MCF 10A (cell line): ENCODE measurements around the gene RIC8B. TPM values are rescaled to one million over a fixed set of nuclear protein-coding genes. Genes with fewer than 3 reads are reported as not detected.

ENCODE experiments used
- BruUV-seq: library from RNA; stranded (reverse); fragments of 400-500 nt; replicated peaks from 2 replicates; lab custom pipeline; 2021; lab: Mats Ljungman, UMichigan
- CTCF ChIA-PET: fragments of 300-600 bp; sonication (Branson Sonifier 250); formaldehyde crosslinking; extraction: SDS; loops from one replicate; lab custom pipeline; 2021; ENCODE audit warnings: antibody characterized with exemption, inconsistent platforms; lab: Yijun Ruan, JAX
- POLR2A ChIA-PET: fragments of 300-600, 350-650 bp; sonication (Branson Sonifier 250); formaldehyde crosslinking; extraction: SDS; loops from one replicate; lab custom pipeline; 2020; ENCODE audit warnings: antibody characterized with exemption, inconsistent platforms; lab: Yijun Ruan, JAX
- DNase-seq: peaks from one replicate; pipeline ENCODE4 v3.0.0-alpha.2; 2018; ENCODE audit not compliant: unreplicated experiment
- H3K27ac Mint-ChIP-seq: one replicate; pipeline ENCODE4 v1.8.0; 2022; ENCODE audit warnings: mild to moderate bottlenecking, low read depth, mixed read lengths; ENCODE audit not compliant: unreplicated experiment
- H3K27me3 Mint-ChIP-seq: one replicate; pipeline ENCODE4 v1.8.0; 2022; ENCODE audit warnings: mixed read lengths; ENCODE audit not compliant: insufficient read depth, unreplicated experiment
- H3K36me3 Mint-ChIP-seq: one replicate; pipeline ENCODE4 v1.8.0; 2022; ENCODE audit warnings: mild to moderate bottlenecking, moderate library complexity, mixed read lengths; ENCODE audit not compliant: insufficient read depth, unreplicated experiment
- H3K4me1 Mint-ChIP-seq: one replicate; pipeline ENCODE4 v1.8.0; 2022; ENCODE audit warnings: mixed read lengths; ENCODE audit not compliant: insufficient read depth, unreplicated experiment
- H3K4me3 Mint-ChIP-seq: one replicate; pipeline ENCODE4 v1.8.0; 2022; ENCODE audit warnings: mild to moderate bottlenecking, moderate library complexity, mixed read lengths; ENCODE audit not compliant: unreplicated experiment
- H3K9me3 Mint-ChIP-seq: one replicate; pipeline ENCODE4 v1.8.0; 2022; ENCODE audit warnings: mixed read lengths; ENCODE audit not compliant: unreplicated experiment
- intact Hi-C: fragments of 100-400 bp; cut with micrococcal nuclease; formaldehyde crosslinking; loops from 2 replicates; pipeline ENCODE4 v1.14.1; 2022
- total RNA-seq: library from RNA; stranded (reverse); gene quantifications from 2 replicates; pipeline ENCODE4 v1.2.3, GENCODE V29; 2022
- TF ChIP-seq, protein P1 (sequence below): fragments of 200-600 bp; IDR thresholded peaks from one replicate; pipeline ENCODE4 v1.8.0; 2022; ENCODE audit warnings: antibody characterized with exemption, mild to moderate bottlenecking; ENCODE audit not compliant: unreplicated experiment

Gene RIC8B
- total RNA-seq, 1 experiment from 2014 or later = 10.0 TPM

GRCh38 chr12:106816231-106816630, 41.7 kb downstream of the RIC8B start:
- intact Hi-C loops = no loop called here
- POLR2A ChIA-PET = interaction anchor here (0.6 kb wide), 1 partner anchor 15 kb away, joined by 3 read pairs; no protein-coding TSS in a partner anchor
- H3K36me3 Mint-ChIP-seq = peaks cover 17% of the 10 kb centered on the region
- BruUV-seq = no TSS peak
- no peaks in the 10 kb centered on the region for H3K9me3 Mint-ChIP-seq
- H3K4me1 Mint-ChIP-seq = no peaks in the 10 kb centered on the region
- no peaks in the 10 kb centered on the region for H3K27me3 Mint-ChIP-seq
- no peak for DNase-seq
- CTCF ChIA-PET = interaction anchor here (0.5 to 0.9 kb wide), 4 partner anchors 19 to 588 kb away, joined by 3 to 4 read pairs (median 3); no protein-coding TSS in a partner anchor
- no peak overlapping the region for H3K4me3 Mint-ChIP-seq
- H3K27ac Mint-ChIP-seq = no peak overlapping the region
- TF ChIP-seq, protein P1, sequence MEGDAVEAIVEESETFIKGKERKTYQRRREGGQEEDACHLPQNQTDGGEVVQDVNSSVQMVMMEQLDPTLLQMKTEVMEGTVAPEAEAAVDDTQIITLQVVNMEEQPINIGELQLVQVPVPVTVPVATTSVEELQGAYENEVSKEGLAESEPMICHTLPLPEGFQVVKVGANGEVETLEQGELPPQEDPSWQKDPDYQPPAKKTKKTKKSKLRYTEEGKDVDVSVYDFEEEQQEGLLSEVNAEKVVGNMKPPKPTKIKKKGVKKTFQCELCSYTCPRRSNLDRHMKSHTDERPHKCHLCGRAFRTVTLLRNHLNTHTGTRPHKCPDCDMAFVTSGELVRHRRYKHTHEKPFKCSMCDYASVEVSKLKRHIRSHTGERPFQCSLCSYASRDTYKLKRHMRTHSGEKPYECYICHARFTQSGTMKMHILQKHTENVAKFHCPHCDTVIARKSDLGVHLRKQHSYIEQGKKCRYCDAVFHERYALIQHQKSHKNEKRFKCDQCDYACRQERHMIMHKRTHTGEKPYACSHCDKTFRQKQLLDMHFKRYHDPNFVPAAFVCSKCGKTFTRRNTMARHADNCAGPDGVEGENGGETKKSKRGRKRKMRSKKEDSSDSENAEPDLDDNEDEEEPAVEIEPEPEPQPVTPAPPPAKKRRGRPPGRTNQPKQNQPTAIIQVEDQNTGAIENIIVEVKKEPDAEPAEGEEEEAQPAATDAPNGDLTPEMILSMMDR = no peak

GRCh38 chr12:106819991-106820390, 45.5 kb downstream of the RIC8B start:
- no peak for DNase-seq
- H3K4me3 Mint-ChIP-seq = no peak overlapping the region
- no TSS peak for BruUV-seq
- CTCF ChIA-PET = no interaction called here
- POLR2A ChIA-PET = no interaction called here
- H3K36me3 Mint-ChIP-seq = peaks cover 23% of the 10 kb centered on the region
- H3K27me3 Mint-ChIP-seq = no peaks in the 10 kb centered on the region
- H3K27ac Mint-ChIP-seq = no peak overlapping the region
- intact Hi-C loops = no loop called here
- TF ChIP-seq, protein P1 = no peak
- H3K9me3 Mint-ChIP-seq = no peaks in the 10 kb centered on the region
- H3K4me1 Mint-ChIP-seq = no peaks in the 10 kb centered on the region

DNA sequence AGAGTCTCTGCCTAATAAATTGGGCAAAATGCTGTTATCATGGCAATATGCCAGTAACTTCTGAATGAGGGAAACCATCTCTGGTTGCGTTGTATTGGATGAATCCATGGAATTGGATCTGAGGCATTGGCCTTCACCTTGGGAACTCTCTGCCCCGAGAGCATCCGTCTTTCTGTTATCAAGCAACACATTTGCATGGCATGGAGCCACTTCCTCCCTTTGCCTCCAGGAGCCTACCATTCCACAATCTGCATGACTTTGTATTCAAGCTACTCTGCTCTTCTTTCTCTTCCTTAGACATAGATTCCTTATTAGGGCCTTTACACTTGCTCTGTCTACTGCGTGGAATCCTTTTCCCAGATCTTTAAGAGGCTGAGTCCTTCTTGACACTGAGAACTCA, 57.2 kb downstream of the RIC8B start:
- no TSS peak for BruUV-seq

GRCh38 chr12:106837782-106838181, 63.3 kb downstream of the RIC8B start:
- Mint-ChIP-seq H3K27me3 (no peaks in the 10 kb centered on the region), H3K4me1 (no peaks in the 10 kb centered on the region), H3K27ac (no peak overlapping the region), H3K4me3 (no peak overlapping the region), H3K36me3 (peaks cover 7% of the 10 kb centered on the region), H3K9me3 (no peaks in the 10 kb centered on the region)
- DNase-seq = no peak
- TF ChIP-seq, protein P1 = no peak
- intact Hi-C loops = no loop called here
- CTCF ChIA-PET = no interaction called here
- BruUV-seq = no TSS peak
- POLR2A ChIA-PET = no interaction called here

More for the DNA sequence above, 57.2 kb downstream of the RIC8B start:
- DNase-seq = no peak
- TF ChIP-seq, protein P1 = no peak
- ChIA-PET POLR2A (no interaction called here), CTCF (no interaction called here)
- Mint-ChIP-seq H3K9me3 (no peaks in the 10 kb centered on the region), H3K4me3 (no peak overlapping the region), H3K36me3 (peaks cover 6% of the 10 kb centered on the region), H3K4me1 (no peaks in the 10 kb centered on the region), H3K27ac (no peak overlapping the region), H3K27me3 (no peaks in the 10 kb centered on the region)
- intact Hi-C loops = no loop called here
